Measurements from ENCODE around the gene NAA16.

The NAA16 gene

DNA sequence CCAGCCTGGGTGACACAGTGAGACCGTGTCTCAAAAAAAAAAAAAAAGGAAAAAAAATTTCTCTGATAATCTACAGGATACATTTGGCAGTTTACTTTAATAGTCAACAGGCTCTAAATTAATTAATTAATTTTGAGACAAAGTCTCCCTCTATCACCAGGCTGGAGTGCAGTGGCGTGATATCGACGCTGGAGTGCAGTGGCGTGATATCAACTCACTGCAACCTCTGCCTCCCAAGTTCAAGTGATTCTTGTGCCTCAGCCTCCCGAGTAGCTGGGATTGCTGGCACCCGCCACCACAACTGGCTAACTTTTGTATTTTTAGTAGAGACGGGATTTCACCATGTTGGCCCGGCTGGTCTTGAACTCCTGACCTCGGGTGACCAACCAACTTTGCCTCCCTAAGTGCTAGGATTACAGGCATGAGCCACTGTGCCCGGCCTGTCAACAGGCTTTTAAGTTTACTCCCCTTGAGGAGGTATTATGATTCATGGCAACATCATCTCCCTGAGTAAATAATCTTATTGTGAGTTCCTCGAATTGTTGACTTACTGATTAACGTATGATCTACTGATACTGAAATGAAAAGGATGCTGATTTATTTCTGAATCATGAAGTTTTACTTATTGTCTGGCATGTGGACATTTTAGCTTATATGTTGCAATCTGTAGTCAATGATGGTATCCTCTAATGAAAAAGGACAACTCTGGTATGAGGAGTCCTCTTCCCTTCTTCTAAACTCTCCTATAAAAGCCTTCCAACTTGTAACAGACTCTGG, 26.4 kb upstream of the NAA16 start:
- Histone ChIP-seq H3K4me1 (ENCODE audit: control insufficient read depth, low read length) (peaks cover 18% of the 10 kb centered on the region), H3K9me3 (ENCODE audit: control insufficient read depth, insufficient read depth, low read length) (no peaks in the 10 kb centered on the region), H3K36me3 (ENCODE audit: control insufficient read depth, low read length) (no peaks in the 10 kb centered on the region), H3F3A (ENCODE audit: control insufficient read depth, insufficient read depth) (no peaks in the 10 kb centered on the region), H3K27ac (ENCODE audit: low read depth, low read length) (no peak overlapping the region), H3K4me2 (ENCODE audit: low read length) (no peak overlapping the region), H3K9me2 (replicated peaks; ENCODE audit: control insufficient read depth, low read length) (no peaks in the 10 kb centered on the region), H3K27me3 (ENCODE audit: control insufficient read depth, low read length) (no peaks in the 10 kb centered on the region), H4K20me1 (ENCODE audit: control insufficient read depth, insufficient read depth, low read depth, low read length) (no peaks in the 10 kb centered on the region), H3K79me2 (ENCODE audit: control insufficient read depth, low read length) (no peaks in the 10 kb centered on the region), H3K4me3 (ENCODE audit: low read length) (no peak overlapping the region)
- TF ChIP-seq, protein P1, sequence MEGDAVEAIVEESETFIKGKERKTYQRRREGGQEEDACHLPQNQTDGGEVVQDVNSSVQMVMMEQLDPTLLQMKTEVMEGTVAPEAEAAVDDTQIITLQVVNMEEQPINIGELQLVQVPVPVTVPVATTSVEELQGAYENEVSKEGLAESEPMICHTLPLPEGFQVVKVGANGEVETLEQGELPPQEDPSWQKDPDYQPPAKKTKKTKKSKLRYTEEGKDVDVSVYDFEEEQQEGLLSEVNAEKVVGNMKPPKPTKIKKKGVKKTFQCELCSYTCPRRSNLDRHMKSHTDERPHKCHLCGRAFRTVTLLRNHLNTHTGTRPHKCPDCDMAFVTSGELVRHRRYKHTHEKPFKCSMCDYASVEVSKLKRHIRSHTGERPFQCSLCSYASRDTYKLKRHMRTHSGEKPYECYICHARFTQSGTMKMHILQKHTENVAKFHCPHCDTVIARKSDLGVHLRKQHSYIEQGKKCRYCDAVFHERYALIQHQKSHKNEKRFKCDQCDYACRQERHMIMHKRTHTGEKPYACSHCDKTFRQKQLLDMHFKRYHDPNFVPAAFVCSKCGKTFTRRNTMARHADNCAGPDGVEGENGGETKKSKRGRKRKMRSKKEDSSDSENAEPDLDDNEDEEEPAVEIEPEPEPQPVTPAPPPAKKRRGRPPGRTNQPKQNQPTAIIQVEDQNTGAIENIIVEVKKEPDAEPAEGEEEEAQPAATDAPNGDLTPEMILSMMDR (IDR thresholded peaks at IDR 0.05; ENCODE audit: low read depth, low read length, poor library complexity, severe bottlenecking): no peak
- TF ChIP-seq EZH2phosphoT487 (IDR thresholded peaks at IDR 0.05; ENCODE audit: borderline replicate concordance, low read length): no peak

DNA sequence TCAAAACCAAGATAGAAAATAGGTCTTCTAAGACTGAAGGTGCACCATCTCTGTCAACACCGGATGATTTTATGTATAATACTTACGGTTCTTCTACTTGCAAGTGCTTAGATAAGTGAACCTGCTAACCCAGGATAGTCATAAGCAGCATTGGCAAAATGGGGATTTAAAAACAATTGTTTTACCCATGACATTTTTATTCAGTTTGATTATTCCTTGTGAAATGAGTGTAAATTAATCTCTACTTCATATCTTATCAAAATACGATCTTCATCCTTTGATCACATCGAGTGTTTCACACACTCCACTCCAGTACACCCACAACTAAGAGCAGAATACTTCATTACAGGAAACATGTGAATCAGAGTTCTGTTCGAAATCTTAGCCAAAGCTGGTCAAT, 24.7 kb upstream of the NAA16 start:
- TF ChIP-seq, protein P1 (IDR thresholded peaks at IDR 0.05; ENCODE audit: low read depth, low read length, poor library complexity, severe bottlenecking): no peak
- TF ChIP-seq EZH2phosphoT487 (IDR thresholded peaks at IDR 0.05; ENCODE audit: borderline replicate concordance, low read length): no peak
- no peaks in the 10 kb centered on the region for H3K27me3 ChIP-seq (ENCODE audit: control insufficient read depth, low read length)
- H3K4me2 ChIP-seq (ENCODE audit: low read length): no peak overlapping the region

DNA sequence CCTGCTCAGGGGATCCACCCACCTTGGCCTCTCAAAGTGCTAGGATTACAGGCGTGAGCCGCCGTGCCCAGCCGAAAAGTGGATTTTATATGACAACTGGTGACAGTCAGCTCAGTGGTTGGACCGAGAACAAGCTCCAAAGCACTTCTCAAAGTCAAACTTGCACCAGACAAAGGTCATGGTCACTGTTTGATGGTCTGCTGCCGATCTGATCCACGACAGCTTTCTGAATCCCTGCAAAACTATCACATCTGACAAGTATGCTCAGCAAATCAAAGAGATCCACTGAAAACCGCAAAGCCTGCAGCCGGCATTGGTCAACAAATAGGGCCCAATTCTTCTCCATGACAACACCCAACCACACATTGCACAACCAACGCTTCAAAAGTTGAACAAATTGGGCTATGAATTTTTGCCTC, 21.6 kb upstream of the NAA16 start:
- H3K36me3 ChIP-seq (ENCODE audit: control insufficient read depth, low read length): no peaks in the 10 kb centered on the region
- H3K4me2 ChIP-seq (ENCODE audit: low read length): no peak overlapping the region
- no peaks in the 10 kb centered on the region for H3K27me3 ChIP-seq (ENCODE audit: control insufficient read depth, low read length)
- H3K79me2 ChIP-seq (ENCODE audit: control insufficient read depth, low read length): no peaks in the 10 kb centered on the region
- no peak overlapping the region for H3K4me3 ChIP-seq (ENCODE audit: low read length)
- no peak overlapping the region for H3K27ac ChIP-seq (ENCODE audit: low read depth, low read length)
- H3F3A ChIP-seq (ENCODE audit: control insufficient read depth, insufficient read depth): no peaks in the 10 kb centered on the region
- TF ChIP-seq, protein P1 (IDR thresholded peaks at IDR 0.05; ENCODE audit: low read depth, low read length, poor library complexity, severe bottlenecking): no peak
- no peak for TF ChIP-seq EZH2phosphoT487 (IDR thresholded peaks at IDR 0.05; ENCODE audit: borderline replicate concordance, low read length)
- no peaks in the 10 kb centered on the region for H4K20me1 ChIP-seq (ENCODE audit: control insufficient read depth, insufficient read depth, low read depth, low read length)
- H3K9me2 ChIP-seq (replicated peaks; ENCODE audit: control insufficient read depth, low read length): no peaks in the 10 kb centered on the region
- H3K4me1 ChIP-seq (ENCODE audit: control insufficient read depth, low read length): no peaks in the 10 kb centered on the region
- H3K9me3 ChIP-seq (ENCODE audit: control insufficient read depth, insufficient read depth, low read length): no peaks in the 10 kb centered on the region

More for the DNA sequence above, 24.7 kb upstream of the NAA16 start:
- peaks cover 18% of the 10 kb centered on the region for H3K4me1 ChIP-seq (ENCODE audit: control insufficient read depth, low read length)
- H3K27ac ChIP-seq (ENCODE audit: low read depth, low read length): no peak overlapping the region
- H3F3A ChIP-seq (ENCODE audit: control insufficient read depth, insufficient read depth): no peaks in the 10 kb centered on the region
- no peaks in the 10 kb centered on the region for H3K9me3 ChIP-seq (ENCODE audit: control insufficient read depth, insufficient read depth, low read length)
- H3K4me3 ChIP-seq (ENCODE audit: low read length): no peak overlapping the region
- H3K79me2 ChIP-seq (ENCODE audit: control insufficient read depth, low read length): no peaks in the 10 kb centered on the region
- no peaks in the 10 kb centered on the region for H3K9me2 ChIP-seq (replicated peaks; ENCODE audit: control insufficient read depth, low read length)
- H3K36me3 ChIP-seq (ENCODE audit: control insufficient read depth, low read length): no peaks in the 10 kb centered on the region
- H4K20me1 ChIP-seq (ENCODE audit: control insufficient read depth, insufficient read depth, low read depth, low read length): no peaks in the 10 kb centered on the region
